Tibial nerve (tissue), 3 donors: ENCODE measurements around the gene ZNF285.

Experiments
- POLR2A ChIP-seq, 2 donors: fragments of 450-650 bp; IDR thresholded peaks; one replicate each; pipeline ENCODE4 v1.6.1; 2017; ENCODE audit warnings: antibody characterized with exemption in 2 of 2, mild to moderate bottlenecking in 2 of 2, moderate library complexity in 2 of 2
- TF ChIP-seq, protein P1 (sequence below), 5 experiments: fragments of 200-600 bp in 3 of 5; fragments of 450-650 bp in 2 of 5; sonication (generic) in 3 of 5; IDR thresholded peaks; one replicate each; pipeline ENCODE4 v1.5.1; 2016 to 2019; ENCODE audit warnings: antibody characterized with exemption in 5 of 5, mild to moderate bottlenecking in 3 of 5, moderate library complexity in 2 of 5

DNA sequence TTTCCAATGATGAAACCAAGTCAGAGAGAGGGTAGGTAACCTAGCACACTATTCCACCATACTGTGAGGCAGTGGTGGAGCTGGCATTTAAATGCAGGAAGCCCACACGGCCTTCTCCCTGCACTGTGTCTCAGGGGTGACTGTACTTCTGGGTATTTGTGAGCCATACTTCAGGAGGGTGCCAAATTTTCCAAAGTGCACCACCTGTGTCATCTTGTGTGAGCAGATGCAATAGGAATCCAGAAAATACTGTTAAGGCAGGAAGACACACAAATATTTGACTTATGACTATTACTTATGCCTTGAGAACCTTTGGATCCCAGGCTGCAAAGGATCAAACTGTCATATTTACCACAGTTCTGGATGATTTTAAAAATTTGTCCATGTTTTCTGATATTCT lies 29.5 kb upstream of the ZNF285 start:
- TF ChIP-seq, protein P1, sequence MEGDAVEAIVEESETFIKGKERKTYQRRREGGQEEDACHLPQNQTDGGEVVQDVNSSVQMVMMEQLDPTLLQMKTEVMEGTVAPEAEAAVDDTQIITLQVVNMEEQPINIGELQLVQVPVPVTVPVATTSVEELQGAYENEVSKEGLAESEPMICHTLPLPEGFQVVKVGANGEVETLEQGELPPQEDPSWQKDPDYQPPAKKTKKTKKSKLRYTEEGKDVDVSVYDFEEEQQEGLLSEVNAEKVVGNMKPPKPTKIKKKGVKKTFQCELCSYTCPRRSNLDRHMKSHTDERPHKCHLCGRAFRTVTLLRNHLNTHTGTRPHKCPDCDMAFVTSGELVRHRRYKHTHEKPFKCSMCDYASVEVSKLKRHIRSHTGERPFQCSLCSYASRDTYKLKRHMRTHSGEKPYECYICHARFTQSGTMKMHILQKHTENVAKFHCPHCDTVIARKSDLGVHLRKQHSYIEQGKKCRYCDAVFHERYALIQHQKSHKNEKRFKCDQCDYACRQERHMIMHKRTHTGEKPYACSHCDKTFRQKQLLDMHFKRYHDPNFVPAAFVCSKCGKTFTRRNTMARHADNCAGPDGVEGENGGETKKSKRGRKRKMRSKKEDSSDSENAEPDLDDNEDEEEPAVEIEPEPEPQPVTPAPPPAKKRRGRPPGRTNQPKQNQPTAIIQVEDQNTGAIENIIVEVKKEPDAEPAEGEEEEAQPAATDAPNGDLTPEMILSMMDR (IDR thresholded peaks at IDR 0.05) = no peak
- no peak for TF ChIP-seq POLR2A (IDR thresholded peaks at IDR 0.05)
